Common myeloid progenitor, CD34-positive (primary cell): ENCODE measurements around the gene RAPGEF2.
"Not testable (repeated sequence)": the region's sequence is repeated elsewhere in the genome, so short reads cannot be mapped to it uniquely, and the experiment has no call there.

ENCODE experiments used
- CTCF ChIA-PET: fragments of 350-600 bp; sonication (Branson Sonifier 250); formaldehyde crosslinking; loops from one replicate; lab custom pipeline; 2021; ENCODE audit warnings: antibody characterized with exemption; lab: Charles Lee
- POLR2A ChIA-PET: fragments of 350-600 bp; sonication (Branson Sonifier 250); formaldehyde crosslinking; loops from one replicate; lab custom pipeline; 2021; ENCODE audit warnings: antibody characterized with exemption; lab: Charles Lee
- DNase-seq, 3 donors: peaks; one replicate each; pipeline versions ENCODE4 v3.0.0 to v3.0.0-alpha.2; 2013
- H3K27ac ChIP-seq, 2 experiments: 1 replicate in 1 of 2; 2 replicates in 1 of 2; pipeline ENCODE4 v1.7.0; 2013; ENCODE audit warnings: inconsistent platforms in 2 of 2, low read length in 2 of 2, mild to moderate bottlenecking in 2 of 2, low read depth in 1 of 2, moderate library complexity in 1 of 2; ENCODE audit not compliant: severe bottlenecking in 2 of 2, insufficient read depth in 1 of 2, poor library complexity in 1 of 2
- H3K27me3 ChIP-seq, 5 experiments: replicated peaks in 2 of 5; 1 replicate in 3 of 5; 2 replicates in 2 of 5; pipeline versions ENCODE4 v1.6.1 to v1.7.0; 2013; ENCODE audit warnings: low read length in 4 of 5, mild to moderate bottlenecking in 2 of 5, moderate library complexity in 2 of 5, inconsistent platforms in 1 of 5; ENCODE audit not compliant: insufficient read depth in 5 of 5, control insufficient read depth in 4 of 5
- H3K36me3 ChIP-seq, 4 experiments: 1 replicate in 2 of 4; 2 replicates in 2 of 4; pipeline versions ENCODE4 v1.6.1 to v1.7.0; 2013; ENCODE audit warnings: low read length in 3 of 4, control low read depth in 1 of 4, mild to moderate bottlenecking in 1 of 4; ENCODE audit not compliant: control insufficient read depth in 4 of 4, insufficient read depth in 4 of 4
- H3K4me1 ChIP-seq, 4 experiments: 1 replicate in 3 of 4; 2 replicates in 1 of 4; pipeline versions ENCODE4 v1.6.1 to v1.7.1; 2013; ENCODE audit warnings: low read length in 3 of 4, mild to moderate bottlenecking in 3 of 4, control low read depth in 1 of 4, inconsistent platforms in 1 of 4, moderate library complexity in 1 of 4; ENCODE audit not compliant: control insufficient read depth in 4 of 4, insufficient read depth in 4 of 4; ENCODE audit errors: control extremely low read depth in 1 of 4
- H3K4me3 ChIP-seq, 7 experiments: 1 replicate in 4 of 7; 2 replicates in 3 of 7; pipeline versions ENCODE4 v1.5.1 to v1.7.0; 2013; ENCODE audit warnings: mild to moderate bottlenecking in 7 of 7, low read length in 6 of 7, moderate library complexity in 6 of 7, inconsistent platforms in 2 of 7, low read depth in 2 of 7, control low read depth in 1 of 7; ENCODE audit not compliant: insufficient read depth in 4 of 7, control insufficient read depth in 1 of 7; ENCODE audit errors: extremely low read depth in 1 of 7
- H3K9me3 ChIP-seq, 5 experiments: 1 replicate in 4 of 5; 2 replicates in 1 of 5; pipeline versions ENCODE4 v1.6.1 to v1.7.1; 2013; ENCODE audit warnings: low read length in 4 of 5, mild to moderate bottlenecking in 2 of 5, inconsistent platforms in 1 of 5, low read depth in 1 of 5, moderate library complexity in 1 of 5; ENCODE audit not compliant: control insufficient read depth in 4 of 5, insufficient read depth in 2 of 5; ENCODE audit errors: control extremely low read depth in 1 of 5
- WGBS: methylation state at CpG from one replicate; pipeline ENCODE4 v1.1.5; 2013; ENCODE audit not compliant: insufficient coverage; 5-methylcytosine and 5-hydroxymethylcytosine counted together

RAPGEF2 gene

DNA sequence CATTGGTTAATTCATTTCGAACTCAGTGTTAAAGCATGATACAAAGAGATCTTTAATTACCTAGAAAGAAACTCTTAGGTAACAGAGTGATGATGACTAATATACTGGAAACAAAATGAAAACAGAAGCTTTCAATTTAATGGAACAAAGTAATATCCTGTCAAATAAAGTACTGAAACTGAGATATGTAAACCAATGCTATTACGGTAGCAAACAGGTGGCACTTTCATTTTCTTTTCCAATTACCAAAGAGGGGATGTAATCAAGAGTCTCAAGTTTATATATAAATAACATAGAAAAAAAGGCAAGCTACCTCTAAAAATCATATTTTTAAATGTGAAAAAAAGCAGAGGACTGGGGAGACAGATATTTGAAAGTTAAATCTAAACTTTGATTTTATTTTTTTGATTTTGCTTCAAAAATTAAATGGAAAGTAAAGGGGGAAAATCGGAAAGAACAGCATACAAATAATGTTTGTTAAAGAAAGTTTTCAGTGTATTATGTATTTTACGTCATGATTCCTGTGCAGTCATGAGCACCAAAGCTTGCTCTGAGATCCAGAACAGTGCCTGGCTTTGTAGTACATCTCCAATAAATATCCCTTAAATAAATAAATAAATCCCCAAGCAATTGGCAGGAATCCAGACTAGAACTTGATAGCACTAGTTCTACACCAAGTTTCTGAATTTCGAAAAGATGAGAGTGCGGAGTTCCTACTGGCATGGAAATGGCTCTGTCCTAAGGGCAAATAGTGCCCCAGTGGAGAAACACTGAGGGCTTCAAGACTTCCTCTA is 25.0 kb upstream of the RAPGEF2 start:
- 97% methylated on average over 3 of the region's 6 CpGs for WGBS
- Histone ChIP-seq H3K36me3 (no peaks in the 10 kb centered on the region), H3K4me1 (peaks cover 0 to 3% (median 0%) of the 10 kb centered on the region in 4 experiments), H3K27ac (no peak overlapping the region), H3K27me3 (no peaks in the 10 kb centered on the region), H3K9me3 (no peaks in the 10 kb centered on the region), H3K4me3 (peak overlapping the region in 2 of 7 experiments; percentile 24 to 62)
- DNase-seq = peak in 2 of 3 donors; percentile 32 to 43
- ChIA-PET CTCF (interaction anchor here (0.8 to 1.5 kb wide), 2 partner anchors 33 to 61 kb away, joined by 3 to 4 read pairs; no protein-coding TSS in a partner anchor), POLR2A (interaction anchor here (1.0 kb wide), 1 partner anchor 40 kb away, joined by 4 read pairs; no protein-coding TSS in a partner anchor)

DNA sequence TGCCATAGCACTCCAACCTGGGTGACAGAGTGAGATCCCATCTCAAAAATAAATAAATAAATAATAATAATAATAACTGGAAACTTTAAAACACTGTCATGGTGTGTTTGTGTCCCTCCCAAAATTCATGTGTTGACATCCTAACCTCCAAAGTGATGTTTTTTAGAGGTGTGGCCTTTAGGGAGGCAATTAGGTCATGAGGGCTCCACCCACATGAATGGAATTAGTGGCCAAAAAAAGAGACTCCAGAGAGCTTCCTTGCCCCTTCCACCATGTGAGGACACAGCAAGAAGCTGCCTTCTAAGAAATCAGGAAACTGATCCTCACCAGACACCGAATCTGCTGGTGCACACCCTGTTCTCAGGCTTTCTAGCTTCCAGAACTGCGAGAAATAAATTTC is 23.8 kb upstream of the RAPGEF2 start:
- ChIA-PET POLR2A (interaction anchor here (1.0 kb wide), 1 partner anchor 41 kb away, joined by 4 read pairs; no protein-coding TSS in a partner anchor), CTCF (interaction anchor here (1.5 to 2.3 kb wide), 2 partner anchors 20 to 34 kb away, joined by 4 read pairs; no protein-coding TSS in a partner anchor)
- Histone ChIP-seq H3K4me1 (peaks cover 0 to 3% (median 0%) of the 10 kb centered on the region in 4 experiments), H3K27ac (no peak overlapping the region), H3K4me3 (no peak overlapping the region), H3K27me3 (no peaks in the 10 kb centered on the region), H3K36me3 (no peaks in the 10 kb centered on the region), H3K9me3 (no peaks in the 10 kb centered on the region)
- DNase-seq = no peak
- 33% methylated on average over 1 of the region's 2 CpGs for WGBS

DNA sequence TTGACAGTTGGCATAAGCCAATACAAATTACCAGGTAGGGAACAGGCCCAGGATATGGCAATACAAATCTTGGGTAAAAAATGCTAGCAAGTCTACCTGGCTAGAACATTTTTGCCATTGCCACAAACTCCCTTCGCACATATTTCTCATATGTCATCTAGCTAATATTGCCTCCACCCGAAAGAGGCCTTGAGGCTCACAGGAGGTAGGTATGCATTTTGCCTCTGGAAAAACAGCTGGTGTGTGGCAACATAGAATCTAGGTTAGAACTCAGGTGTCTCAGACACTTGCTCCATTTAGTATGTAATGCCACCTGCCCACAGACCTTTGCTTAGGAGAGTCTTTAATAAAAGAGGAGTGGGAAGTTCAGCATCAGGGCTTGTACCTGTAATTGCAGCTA is 16.3 kb upstream of the RAPGEF2 start:
- no peaks in the 10 kb centered on the region for H3K9me3 ChIP-seq
- no peaks in the 10 kb centered on the region for H3K4me1 ChIP-seq
- no peak for DNase-seq
- H3K4me3 ChIP-seq = no peak overlapping the region
- no peak overlapping the region for H3K27ac ChIP-seq
- ChIA-PET CTCF (interaction anchor here (1.0 kb wide), 1 partner anchor 15 kb away, joined by 3 read pairs; no protein-coding TSS in a partner anchor), POLR2A (no interaction called here)
- H3K36me3 ChIP-seq = no peaks in the 10 kb centered on the region
- H3K27me3 ChIP-seq = no peaks in the 10 kb centered on the region
- 100% methylated on average over 1 of the region's 2 CpGs for WGBS

DNA sequence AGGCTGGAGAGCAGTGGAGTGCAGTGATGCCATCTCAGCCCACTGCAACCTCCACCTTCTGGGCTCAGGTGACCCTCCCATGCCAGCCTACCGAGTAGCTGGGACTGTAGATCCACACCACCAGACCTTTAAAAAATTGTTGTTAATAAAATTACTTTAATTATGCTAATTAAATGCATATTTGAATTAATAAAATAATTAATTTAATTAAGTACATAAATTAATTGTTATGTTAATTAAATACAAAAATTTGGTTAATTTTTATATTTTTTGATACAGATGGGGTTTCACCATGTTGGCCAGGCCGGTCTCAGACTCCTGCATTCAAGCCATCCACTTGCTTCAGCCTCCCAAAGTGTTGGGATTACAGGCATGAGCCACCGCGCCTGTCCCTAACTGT is 12.6 kb upstream of the RAPGEF2 start:
- H3K36me3 ChIP-seq = no peaks in the 10 kb centered on the region
- POLR2A ChIA-PET = no interaction called here
- DNase-seq = no peak
- no peaks in the 10 kb centered on the region for H3K27me3 ChIP-seq
- no peak overlapping the region for H3K27ac ChIP-seq
- H3K4me1 ChIP-seq = no peaks in the 10 kb centered on the region
- CTCF ChIA-PET = interaction anchor here (0.5 to 1.1 kb wide), 2 partner anchors 10 to 24 kb away, joined by 3 read pairs; no protein-coding TSS in a partner anchor
- 100% methylated on average over 2 of the region's 4 CpGs for whole genome bisulfite sequencing
- no peak overlapping the region for H3K4me3 ChIP-seq
- H3K9me3 ChIP-seq = no peaks in the 10 kb centered on the region

DNA sequence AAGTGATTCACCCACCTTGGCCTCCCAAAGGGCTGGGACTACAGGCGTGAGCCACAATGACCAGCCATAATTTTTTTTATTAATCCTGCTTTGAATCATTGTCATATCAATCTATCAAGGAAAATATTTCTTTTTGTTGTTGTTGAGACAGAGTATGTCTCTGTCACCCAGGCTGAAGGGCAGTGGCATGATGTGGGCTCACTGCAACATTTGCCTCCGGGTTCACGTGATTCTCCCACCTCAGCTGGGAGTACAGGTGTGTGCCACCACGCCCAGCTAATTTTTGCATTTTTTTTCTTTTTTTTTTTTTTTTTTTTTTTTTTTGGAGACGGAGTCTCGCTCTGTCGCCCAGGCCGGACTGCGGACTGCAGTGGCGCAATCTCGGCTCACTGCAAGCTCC is 8.7 kb upstream of the RAPGEF2 start:
- H3K9me3 ChIP-seq, POLR2A ChIA-PET, H3K27me3 ChIP-seq, DNase-seq, H3K4me3 ChIP-seq, H3K27ac ChIP-seq, H3K36me3 ChIP-seq, H3K4me1 ChIP-seq, CTCF ChIA-PET: not testable (repeated sequence)
- WGBS = no CpG with 5 or more reads among the region's 11 CpGs

DNA sequence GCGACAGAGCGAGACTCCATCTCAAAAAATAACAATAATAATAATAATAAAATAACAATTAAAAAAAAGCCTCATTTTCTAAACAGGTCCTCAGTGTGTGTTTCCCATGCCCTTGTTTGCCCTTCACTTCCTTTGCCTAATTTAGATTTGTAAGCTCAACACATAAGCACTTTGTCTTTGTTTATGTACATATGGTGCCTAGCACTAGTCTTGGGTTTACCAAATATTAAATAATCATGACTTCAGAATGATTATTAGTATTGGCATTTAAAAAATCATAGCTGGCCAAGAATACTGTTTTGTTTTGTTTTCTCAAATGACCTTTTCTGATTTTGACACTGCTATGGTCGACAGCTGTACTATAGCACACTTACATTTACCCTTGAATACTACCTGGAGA is 6.4 kb upstream of the RAPGEF2 start:
- peaks cover 0 to 1% (median 0%) of the 10 kb centered on the region in 5 experiments for H3K27me3 ChIP-seq
- WGBS = 100% methylated on average over 1 of the region's 3 CpGs
- POLR2A ChIA-PET = no interaction called here
- no peak overlapping the region for H3K27ac ChIP-seq
- no peaks in the 10 kb centered on the region for H3K4me1 ChIP-seq
- no peaks in the 10 kb centered on the region for H3K36me3 ChIP-seq
- H3K9me3 ChIP-seq = no peaks in the 10 kb centered on the region
- CTCF ChIA-PET = interaction anchor here (1.1 kb wide), 1 partner anchor 16 kb away, joined by 5 read pairs; no protein-coding TSS in a partner anchor
- no peak overlapping the region for H3K4me3 ChIP-seq
- no peak for DNase-seq

DNA sequence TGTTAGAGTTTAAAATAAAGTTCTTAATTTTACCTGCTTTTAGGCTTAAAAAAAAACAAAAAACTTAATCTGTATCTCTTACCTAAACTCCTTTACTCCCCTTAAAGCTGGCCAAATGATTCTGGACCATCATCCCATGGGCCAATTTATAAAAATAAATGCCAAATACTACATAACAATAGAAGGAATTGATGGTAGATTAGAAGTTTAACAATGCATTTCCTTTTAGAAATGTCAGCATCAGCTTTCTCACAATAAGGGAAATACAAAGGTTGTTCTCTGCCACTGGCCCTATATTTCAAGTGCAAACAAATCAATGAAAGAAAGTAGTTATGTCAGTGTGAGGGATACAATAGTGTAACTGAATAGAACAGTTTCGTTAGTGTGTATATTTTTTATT is 5.7 kb upstream of the RAPGEF2 start:
- POLR2A ChIA-PET = no interaction called here
- CTCF ChIA-PET = interaction anchor here (1.1 kb wide), 2 partner anchors 16 to 56 kb away, joined by 3 to 5 read pairs; no protein-coding TSS in a partner anchor

More for the DNA sequence above, 5.7 kb upstream of the RAPGEF2 start:
- no peak overlapping the region for H3K4me3 ChIP-seq
- no CpG with 5 or more reads among the region's 1 CpG for WGBS
- no peak overlapping the region for H3K27ac ChIP-seq
- no peaks in the 10 kb centered on the region for H3K36me3 ChIP-seq
- peaks cover 0 to 1% (median 0%) of the 10 kb centered on the region in 5 experiments for H3K27me3 ChIP-seq
- peaks cover 0 to 3% (median 1%) of the 10 kb centered on the region in 4 experiments for H3K4me1 ChIP-seq
- no peak for DNase-seq
- H3K9me3 ChIP-seq = no peaks in the 10 kb centered on the region
